GM19193 (cell line): ENCODE results near the gene DLX2.

Experiments
- POLR2A ChIP-seq: IDR thresholded peaks from 4 replicates; pipeline ENCODE4 v1.6.1; 2011; ENCODE audit not compliant: insufficient read depth, insufficient read length; ENCODE audit errors: extremely low read depth

DLX2 gene

DNA sequence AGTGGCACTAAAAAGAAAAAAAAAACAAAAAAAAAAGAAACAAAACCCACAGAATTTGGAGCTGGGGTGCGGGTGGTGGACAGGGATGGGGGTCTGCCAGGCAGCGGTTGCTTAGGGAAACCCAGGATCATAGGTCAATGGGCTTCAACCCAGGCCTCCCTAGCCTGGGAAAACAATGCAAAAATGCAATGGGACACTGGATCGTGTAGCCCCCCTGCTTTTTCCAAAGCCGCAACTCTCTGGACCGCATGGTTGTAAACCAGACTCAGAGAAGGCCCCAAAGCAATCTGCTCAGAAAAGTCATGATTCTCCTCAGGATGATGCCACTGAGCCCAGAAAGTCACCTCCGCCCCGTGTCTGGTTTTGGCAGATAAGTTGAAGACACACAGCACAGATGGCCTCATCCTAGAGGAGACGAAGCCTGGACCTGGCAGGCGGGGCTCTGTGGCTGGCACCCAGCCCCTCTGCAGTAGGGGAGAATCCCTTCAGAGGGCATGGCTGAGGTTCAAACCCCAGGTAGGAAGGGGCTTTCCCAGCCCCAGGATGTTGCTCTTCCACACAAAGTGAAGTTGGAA lies 5.1 kb downstream of the DLX2 start:
- no peak for TF ChIP-seq POLR2A

DNA sequence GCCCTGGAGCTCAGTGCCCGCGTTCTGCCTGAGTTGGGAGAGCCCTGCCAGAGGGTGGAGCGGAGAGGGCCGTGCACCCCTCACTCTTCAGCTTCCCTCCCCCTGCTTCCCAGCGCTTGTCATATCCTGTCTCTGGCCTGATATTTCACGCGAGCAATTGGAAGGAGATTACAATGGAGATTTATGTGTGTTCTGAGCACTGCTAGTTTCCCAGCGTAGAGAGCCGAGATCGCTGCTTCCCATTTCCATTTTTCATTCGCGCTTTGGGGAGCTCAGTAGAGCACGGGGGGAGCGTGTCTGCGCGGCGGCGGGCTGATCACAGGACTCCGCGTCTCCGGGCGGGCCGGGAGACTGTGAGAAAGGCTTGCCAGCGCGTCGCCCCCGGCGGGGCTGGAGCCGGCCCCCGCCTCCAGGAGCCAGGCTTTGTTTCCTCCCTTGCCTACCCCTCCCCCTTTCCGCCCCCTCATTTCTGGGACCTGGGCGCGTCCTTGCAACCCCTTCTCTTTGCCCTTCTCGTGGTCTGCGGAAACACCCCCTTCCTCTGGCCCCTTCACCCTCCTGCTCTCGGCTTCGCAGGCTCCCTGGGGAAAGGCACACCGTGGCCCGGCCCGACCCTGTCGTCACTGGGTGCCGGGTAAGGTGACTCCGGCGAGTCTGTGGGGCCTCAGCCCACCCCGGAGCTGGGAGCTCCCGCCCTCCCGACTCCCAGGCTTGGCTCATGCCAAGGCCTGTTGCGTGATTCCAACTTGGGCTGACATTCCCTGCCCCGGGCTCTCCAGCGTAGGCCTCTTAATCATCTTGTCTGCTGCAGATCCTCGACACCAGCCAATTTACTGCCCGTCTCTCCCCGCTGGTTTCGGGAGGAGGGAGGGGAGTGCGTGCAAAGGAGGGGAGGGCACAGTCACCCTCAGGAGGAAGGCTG lies 5.8 kb downstream of the DLX2 start:
- TF ChIP-seq POLR2A = no peak

DNA sequence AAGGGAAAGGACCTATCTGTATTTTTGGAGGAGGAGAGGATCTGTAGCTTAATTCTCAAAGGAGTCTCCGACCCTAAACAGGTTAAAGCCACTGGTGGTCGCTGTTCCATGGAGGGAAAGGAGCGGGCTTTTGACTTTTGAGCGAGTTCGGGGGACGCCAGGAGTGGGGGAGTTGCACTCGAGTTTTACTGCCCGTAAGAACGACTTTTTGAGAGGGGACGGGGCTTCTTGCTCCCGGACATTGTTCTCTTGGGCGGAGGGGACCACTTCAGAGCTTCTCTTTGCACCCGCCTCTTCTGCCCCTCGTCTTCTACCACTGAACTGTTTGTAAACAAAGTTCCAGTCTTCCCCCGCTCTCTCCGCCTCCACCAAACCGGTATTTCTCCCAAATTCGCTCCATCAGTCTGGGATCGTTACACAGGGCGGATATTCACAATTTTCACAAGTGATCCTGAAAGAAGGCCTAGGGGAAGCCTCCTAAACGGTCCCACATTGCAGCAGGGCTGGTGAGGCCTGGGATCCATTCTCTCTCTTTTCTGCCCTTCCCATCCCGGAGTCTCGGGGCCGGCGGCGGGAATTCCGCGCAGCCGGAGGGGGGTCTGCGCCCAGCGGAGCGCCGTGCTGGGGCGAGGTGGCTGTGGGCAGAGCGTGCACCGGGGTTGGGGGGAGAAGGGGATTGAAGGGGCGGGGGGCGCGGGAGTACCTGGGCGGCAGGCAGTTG lies 6.6 kb downstream of the DLX2 start:
- TF ChIP-seq POLR2A = no peak

DNA sequence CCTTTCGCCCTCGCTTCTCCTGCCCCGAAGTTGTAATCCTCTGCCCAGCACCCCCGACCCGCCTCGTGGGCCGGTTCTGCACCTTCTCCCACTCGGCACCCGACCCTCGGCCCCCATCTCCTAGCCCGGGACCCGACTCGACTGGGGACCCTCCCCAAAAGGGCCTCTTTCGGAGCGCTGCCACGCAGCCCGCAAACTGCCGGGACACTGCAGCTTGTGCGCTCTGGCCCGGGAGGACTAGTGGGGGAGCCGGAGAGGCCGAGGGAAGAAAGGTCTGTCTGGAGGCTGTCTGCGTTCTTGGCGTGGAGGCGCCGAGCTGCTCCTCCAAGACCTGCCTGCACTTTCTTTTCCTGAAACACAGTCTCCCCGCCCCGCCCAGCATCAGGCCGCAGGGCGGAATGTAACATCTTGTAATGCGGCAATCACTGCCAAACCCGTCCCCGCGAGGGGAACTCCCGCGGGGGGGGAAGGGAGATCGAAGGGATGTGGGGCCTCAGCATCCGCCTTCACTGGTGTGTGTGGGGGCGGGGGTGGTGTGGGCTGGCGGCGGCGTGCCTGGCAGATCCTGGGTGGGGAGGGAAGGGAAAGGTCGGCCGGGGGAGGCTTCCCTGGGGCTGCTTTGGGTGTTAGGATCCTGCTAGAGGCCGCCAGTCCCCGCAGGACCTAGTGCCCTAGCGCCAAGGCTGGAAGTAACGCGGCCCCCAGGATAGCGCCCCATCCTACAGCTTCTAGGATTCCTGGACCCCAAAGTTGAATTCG lies 7.4 kb downstream of the DLX2 start:
- TF ChIP-seq POLR2A = no peak

DNA sequence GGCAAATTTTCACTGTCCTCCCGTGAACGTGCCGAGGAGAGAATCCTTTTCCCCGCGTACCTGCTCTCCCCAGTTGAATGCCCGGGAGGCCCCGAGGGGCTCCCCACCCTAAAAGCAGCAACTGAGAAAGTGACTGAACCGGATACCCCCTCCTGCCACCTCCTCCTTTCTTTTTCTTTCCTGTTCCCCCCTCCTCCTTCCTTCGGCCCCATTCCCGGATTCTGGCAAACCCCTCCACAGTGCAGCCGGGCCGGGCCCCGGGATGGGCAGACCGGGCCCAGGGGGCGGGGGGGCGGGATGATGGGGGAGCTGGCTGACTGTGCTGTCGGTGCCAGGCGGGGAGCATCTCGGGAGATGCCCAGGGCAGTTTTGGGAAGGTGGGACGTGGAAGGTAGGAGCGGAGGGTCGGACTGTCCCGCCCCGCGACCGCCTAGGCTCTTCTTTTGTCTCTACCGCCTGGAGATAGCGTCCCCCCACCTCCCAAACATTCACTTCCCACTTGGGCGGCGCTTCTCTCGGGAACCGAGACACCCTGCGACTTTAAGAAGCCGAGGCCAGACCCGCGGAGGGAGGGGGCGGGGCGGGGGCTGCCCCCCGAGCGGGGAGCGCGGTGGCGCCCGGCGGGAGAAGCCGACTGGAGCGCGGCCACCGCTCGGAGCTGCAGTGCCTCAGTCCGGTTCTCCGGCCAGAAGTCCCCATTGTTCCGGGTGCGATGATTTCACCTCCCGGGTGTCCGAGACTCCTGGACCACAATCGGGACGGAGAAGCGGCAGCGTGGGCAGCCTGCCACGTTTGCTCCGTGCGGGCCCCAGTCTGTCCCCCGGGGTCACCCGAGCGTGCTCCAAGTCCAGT lies 8.2 kb downstream of the DLX2 start:
- no peak for TF ChIP-seq POLR2A

DNA sequence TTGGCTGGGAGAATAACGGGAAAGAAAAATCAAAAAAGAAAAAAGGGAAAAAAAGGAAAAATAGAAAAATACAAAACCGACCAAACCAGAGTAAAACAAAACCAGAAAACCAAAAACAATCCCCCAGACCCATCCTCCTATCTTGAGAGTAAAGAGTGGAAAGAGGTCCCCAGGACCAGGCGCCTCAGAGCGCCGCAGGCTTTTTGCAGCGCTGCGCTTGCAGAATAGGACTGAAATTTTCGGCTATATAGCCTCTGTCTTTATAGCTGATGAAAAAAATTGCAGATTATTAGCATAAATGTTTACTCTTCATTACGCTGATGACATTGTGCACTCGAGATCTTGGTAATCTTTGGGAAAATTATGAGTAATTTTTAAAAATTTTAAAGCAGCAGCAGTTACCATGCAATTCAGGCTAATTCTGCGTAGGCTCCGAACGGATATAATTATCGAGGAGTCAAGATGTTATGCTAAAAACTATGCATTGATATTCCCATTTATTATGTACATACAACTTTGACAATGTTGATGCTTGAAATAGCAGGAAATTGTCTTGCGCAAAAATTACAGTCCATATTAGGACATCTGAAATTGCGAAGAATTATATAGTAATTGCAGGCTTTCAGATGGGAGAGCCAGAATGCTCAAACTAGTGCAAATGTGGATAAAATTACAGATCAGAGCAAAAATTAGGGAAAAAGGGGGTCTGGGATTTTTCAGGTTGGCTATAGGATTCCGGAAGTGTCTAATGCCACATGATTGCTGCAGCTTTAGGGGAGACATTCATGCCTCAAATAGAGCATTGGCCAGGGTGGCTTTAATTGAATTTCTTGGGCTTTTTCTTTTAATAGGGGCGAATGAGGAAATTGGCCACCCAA lies 9.0 kb downstream of the DLX2 start:
- TF ChIP-seq POLR2A = no peak

DNA sequence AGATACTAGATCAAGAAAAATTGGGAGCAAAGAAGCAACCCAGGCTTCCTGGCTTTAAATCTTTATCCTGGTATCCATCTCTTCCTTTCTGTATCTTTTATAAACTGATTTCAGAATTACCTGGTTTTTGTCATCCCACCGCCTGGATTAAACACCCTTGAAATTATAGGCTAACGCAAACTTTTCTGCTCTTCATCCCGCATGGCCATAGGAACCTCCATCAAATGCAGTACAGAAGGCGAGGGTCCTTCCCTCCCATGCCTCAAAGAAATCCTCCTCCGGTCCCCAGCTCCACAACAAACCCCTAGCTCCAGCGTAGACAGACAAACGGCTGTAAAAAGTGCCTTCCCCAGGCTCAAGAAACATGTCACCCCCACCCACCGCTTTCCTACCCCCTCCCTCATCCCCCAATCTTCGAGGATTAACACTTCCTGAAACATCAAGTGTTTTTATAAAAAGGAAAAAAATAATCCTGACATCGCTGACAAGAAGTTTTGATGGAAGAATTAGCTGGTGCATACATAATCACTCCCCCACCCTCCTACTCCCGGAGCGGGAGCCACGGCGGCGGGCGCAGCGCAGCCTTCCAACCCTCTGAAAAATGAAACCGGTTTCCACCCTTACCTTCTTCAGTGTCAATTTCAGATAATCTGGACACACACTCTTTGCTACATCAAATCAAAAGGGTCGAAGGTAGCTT lies 9.8 kb downstream of the DLX2 start:
- no peak for TF ChIP-seq POLR2A

DNA sequence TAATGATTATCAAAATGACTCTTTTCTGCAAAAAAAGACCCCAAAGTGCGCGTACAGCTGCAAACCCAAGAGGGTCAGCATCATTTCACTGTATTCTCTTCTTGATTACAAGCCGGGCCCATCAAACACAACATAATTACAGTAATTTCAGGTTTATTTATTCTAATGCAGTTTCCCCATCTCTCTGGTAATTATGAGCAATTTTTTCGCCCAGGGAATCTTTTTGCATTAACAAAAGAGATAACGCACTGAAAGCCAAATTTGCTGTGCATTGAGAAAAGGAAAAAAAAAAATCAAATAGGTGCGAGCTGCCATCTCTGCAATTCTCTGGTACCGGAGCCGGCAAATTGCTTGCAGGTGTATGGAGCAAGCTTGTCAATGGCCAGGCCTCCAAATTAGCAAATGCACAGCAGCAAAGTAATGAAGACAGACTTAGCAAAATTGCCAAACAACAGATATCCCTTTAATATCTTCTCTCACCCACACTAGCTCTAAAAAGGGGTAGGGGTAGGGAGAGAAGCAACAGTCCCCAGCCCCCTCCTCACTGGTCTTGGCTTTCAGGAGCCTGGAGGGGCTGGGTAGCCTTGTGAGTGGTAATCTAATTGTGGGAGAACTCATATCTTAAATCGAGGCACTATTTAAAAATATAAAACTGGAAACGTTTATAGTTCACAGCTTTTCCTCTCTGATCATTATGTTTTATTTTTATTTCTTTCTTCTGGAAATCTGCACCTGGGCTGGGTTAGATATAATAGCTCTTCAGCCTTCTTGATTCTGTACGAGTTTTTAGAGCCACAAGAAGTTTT lies 10.7 kb downstream of the DLX2 start:
- TF ChIP-seq POLR2A = no peak

DNA sequence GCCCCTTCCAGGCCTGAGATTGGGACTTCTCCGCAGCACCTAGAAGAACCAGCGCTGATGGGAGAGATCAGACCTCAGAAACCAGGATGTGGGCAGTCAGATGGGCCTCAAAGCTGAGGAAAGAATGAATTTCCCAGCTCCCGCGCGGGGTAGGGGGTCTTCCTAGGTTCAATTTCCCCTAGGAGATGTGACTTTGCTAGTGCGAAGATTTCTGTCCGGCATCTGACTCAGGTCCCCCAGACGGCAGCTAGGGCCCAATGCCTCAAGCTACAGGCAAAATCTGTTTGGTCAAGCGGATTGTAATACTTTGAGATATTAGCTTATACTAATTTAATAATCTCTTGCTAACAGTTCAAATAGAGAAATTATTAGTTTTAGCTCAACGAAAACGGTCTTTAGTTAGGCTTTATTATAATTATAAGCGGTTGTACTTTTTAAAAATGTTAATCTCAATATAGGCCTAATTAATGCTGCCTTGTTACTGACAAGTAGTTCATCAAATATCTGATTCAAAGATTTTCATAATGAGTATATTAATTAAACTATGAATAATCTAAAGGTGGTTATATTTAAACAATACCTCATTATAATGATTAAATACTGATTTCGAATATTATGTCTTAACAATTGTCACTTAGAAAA lies 11.6 kb downstream of the DLX2 start:
- no peak for TF ChIP-seq POLR2A

DNA sequence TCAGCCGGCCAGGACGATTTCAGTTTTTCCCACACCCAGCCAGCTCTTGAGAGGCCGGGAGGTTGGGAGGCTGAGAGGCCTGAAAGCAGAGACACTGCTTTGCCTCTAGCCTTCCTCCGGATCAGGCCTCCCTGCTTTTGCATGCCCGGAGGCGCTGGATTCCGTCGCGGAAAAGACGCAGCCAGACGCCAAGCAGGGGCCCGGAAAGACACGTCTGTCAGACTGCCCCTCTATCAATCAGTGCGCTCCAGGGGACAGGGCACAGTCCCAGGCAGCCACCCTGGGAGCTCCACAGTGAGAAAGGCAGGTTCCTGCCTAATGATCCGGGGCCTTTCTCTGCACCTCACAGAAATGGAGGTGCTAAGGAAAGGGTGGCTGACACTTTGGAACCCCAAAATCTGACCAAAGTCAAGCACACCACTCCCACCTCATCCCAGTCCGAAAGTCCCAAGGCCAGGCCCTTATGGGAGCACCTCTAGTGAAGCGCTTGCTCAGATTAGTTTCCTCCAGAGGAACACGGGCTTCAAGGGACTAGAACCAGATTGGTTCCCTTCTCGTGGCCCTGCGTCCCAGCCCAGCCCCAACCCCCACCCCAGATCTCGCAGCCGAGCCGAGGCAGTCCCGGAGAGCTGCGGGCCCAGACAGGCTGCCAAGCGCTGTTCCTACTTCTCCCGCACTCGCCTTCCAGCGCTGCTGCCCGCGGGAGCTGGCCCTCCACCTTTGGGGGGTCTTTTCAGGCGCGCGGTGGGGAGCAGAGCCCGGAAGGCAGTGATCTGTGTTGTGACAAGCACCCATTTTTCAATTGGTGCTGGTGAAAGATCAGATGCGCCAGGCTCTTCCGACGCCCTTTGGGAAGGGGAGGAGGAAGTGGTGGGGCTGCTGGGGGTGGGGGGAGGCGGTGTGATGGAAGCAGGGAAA lies 12.4 kb downstream of the DLX2 start:
- TF ChIP-seq POLR2A = no peak
